Suprapubic skin (tissue), 3 donors: ENCODE results near the gene RPL28.

Experiments
- CTCF ChIP-seq, 2 donors: fragments of 200-600 bp in 1 of 2; fragments of 450-650 bp in 1 of 2; sonication (generic) in 1 of 2; IDR thresholded peaks; one replicate each; pipeline ENCODE4 v1.5.1; 2016 to 2019; ENCODE audit warnings: antibody characterized with exemption in 2 of 2, mild to moderate bottlenecking in 1 of 2, moderate library complexity in 1 of 2
- EP300 ChIP-seq: sonication (generic); formaldehyde crosslinking; IDR thresholded peaks from one replicate; pipeline ENCODE4 v1.6.1; 2017; ENCODE audit warnings: antibody characterized with exemption
- POLR2A ChIP-seq, 2 donors: fragments of 450-650 bp; IDR thresholded peaks; one replicate each; pipeline ENCODE4 v1.6.1; 2017; ENCODE audit warnings: antibody characterized with exemption in 2 of 2, mild to moderate bottlenecking in 2 of 2, moderate library complexity in 2 of 2

- no peak for TF ChIP-seq CTCF (IDR thresholded peaks at IDR 0.05)
- TF ChIP-seq POLR2A (IDR thresholded peaks at IDR 0.05) = no peak
- TF ChIP-seq EP300 = no peak
These were observed 12.3 kb upstream of the RPL28 start for GRCh38 chr19:55373306-55373992.
